ENCODE measurements around the gene ITIH5. TPM values are rescaled to one million over a fixed set of nuclear protein-coding genes. Genes with fewer than 3 reads are reported as not detected.

The ITIH5 gene
- total and polyA plus RNA-seq, 2 of the 13 experiments (the other 11 are each of a cell fraction or from before 2014, with no cell fraction given) = 4.7 to 8.9 TPM

- TF ChIP-seq ZNF407 (CRISPR knock-in tag; IDR thresholded peaks at IDR 0.05; ENCODE audit: not compliant biosample characterization) = no peak
- TF ChIP-seq TFDP1 (CRISPR knock-in tag; IDR thresholded peaks at IDR 0.05; ENCODE audit: borderline replicate concordance) = no peak
- TF ChIP-seq TFAP4 (IDR thresholded peaks at IDR 0.05; ENCODE audit: borderline replicate concordance, low read depth) = peak; percentile 91
- TF ChIP-seq KAT8 (CRISPR knock-in tag; IDR thresholded peaks at IDR 0.05) = peak; percentile 49; the same call in 1 of the 2 replicates
- peak; percentile 73 for TF ChIP-seq ELF1 (CRISPR knock-in tag; IDR thresholded peaks at IDR 0.05)
- TF ChIP-seq GFI1 (CRISPR knock-in tag; IDR thresholded peaks at IDR 0.05; ENCODE audit: borderline replicate concordance) = 0 out of 2 replicates have a peak, but pooled peaks have one; percentile 7
- no peak; the same call in 1 of the 2 replicates for TF ChIP-seq ARID4A (CRISPR knock-in tag; IDR thresholded peaks at IDR 0.05; ENCODE audit: borderline replicate concordance)
These were observed 20.6 kb upstream of the ITIH5 start (continued) for GRCh38 chr10:7687228-7687907.
